ENCODE data around the gene SDCBP2.

Gene SDCBP2

DNA sequence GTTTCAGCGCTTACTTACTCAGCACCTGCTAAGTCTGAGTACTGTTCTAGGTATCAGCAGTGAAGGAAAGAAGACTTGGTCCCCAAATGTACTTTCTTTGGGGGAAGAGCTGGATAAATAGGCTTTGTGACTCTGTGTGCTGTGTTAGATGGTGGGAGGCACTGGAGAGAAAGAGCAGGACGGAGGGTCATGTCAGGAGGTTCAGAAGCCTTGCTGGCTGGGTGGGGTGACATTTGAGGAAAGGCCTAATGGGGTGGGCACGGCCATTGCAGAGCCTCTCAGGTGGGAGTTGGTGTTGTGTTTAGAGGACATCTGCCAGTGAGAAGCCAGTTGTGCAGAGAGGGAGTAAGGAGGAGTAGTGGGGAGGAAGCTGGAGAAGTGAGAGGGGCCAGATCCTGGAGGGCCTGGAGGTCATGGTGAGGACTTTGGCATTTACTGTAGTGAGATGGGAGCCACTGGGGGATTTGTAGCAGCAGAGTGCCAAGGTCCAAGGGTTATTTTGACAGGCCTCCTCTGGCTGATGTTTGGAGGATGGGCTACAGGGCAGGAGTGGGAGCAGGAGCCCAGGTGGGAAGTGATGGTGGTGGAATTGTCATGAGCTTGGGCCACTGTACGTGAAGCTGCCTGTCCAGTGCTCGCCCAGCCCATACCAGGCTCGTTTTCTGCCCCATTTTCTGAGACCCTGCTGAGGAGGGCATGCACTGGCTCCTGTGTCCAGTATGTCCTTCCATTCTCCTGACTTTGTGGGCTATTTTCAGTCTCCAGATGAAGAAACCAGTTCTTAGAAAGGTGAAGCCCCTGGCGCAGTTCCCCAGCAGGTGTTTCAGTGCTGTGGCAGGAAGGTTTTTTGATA is 886 bp downstream of the SDCBP2 start:
- DNase-seq, result no peak

DNA sequence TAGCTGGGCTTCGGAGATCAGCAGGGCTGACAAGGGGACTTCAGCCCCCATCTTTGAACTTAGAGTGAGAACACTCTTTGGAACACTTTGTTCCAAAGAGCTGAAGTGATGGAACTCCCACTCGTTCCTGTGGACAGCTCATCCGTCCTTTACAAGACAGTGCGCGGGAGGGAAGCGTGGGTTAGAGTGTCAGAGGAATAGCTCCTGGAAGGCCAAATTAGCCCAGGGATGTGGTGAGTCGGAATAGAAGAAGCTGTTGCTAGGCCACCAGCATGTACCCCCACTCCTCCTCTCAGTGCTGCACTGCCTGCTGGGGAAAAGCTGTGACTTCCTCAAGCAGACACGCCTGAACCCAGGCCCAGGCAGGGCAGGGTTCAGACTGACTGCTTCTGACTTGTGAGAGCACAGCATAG is 1.7 kb downstream of the SDCBP2 start:
- DNase-seq, result no peak

DNA sequence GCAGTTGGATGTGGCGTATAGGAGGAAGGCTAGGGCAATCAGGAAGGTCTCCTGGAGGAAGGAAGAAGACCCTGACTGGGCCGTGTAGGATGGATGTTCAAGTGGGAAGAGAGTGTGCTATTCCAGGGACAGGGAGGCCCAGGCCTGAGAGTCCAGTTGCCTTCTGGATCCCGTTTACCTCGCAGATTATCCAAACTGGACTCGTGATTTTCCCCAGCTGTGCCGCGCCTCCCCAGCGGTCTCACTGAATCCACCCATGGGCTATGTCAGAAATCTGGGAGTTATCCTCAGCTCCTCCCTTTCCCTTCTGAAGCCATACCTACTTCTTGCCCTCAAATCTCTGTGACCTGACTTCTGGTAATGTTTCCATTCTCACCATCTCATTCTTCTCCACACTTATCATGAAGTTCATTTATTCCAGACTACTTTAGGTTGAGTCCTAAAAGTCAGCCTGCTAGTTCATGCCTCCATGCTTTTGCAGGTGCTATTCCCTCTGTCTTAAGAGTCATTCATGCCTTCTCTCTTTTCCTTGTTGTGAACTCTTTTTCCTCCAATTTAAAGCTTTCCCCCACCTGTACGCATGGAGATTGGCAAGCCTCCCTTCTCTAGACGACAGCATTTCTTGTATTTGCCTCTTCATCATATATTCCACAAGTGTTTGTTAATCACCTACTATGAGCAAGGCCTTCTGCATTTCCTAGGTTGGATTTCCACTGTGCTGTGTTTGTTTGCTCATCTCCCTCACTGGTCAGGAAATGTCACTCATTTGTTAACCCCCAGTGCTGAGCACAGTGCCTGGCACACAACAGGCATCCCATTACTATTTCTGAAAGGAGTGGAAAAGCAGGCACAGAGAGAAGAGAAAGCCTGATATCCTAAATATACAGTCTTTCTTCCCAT is 2.7 kb downstream of the SDCBP2 start:
- DNase-seq, result no peak

DNA sequence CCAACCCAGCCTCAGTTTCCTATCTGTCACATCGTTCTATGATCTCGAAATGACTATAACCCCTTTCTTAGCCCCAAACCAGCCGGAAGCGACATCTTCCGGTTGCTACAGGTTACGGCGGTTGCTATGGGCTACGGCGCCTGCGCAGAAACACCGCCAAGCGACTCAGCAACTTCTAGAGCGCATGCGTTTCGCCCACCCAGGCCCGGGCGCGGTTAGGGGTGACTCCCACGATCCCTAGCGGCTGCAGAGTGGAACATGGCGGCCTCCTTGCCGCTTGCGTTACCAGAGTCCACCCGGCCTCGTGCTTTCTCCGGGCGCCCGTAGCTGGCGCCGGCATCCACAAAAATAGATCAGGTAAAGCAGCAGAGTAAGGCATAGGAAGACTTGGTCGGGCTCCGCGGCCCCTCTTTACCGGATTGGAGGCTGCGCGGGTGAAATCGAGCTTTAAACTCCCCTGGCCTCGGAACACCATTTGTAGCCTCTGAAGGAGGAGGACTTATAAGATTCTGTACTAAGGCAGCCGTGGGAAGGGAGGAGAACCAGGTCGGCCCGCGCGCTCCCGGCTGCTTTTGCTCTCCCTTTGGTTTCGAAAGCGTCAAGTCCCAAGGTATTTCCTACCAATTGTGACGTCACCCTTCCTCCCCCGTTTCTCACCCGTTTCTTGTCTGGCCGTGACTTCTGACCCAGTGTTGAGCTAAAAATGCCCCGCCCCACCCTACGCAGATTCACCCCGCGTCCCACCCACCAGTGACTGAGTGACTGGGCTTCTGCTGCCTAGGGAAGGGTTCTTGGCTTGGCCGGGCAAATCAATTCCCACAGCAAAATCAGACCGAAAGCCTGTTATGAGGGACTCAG is 3.5 kb downstream of the SDCBP2 start:
- DNase-seq, result peak; percentile 98

DNA sequence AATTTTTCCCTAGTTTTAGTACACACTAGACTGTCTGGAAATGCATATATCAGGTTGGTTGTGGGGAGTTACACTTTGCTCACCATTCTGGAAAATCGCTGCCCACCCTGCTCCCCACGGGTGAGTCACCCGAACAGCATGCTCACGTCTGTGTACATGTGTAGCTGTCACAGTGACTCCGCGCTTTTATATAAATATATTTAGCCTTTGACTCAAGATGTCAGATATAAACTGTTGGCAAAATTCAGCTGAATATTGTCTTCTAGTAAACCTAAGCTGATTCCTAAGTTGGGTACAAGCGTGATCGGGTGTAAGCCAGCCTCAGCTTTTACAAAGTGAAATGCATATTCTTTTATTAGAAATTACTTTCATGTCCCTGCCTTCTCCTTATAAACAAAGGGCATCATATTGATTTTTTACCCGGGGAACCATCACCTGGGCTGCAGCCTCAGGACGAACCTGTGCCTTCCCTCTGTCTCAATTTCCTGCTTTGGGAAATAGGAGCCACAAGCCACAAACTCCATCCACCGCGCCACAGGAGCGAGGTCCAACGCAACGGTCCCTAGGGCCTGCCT is 4.3 kb downstream of the SDCBP2 start:
- no peak for DNase-seq

DNA sequence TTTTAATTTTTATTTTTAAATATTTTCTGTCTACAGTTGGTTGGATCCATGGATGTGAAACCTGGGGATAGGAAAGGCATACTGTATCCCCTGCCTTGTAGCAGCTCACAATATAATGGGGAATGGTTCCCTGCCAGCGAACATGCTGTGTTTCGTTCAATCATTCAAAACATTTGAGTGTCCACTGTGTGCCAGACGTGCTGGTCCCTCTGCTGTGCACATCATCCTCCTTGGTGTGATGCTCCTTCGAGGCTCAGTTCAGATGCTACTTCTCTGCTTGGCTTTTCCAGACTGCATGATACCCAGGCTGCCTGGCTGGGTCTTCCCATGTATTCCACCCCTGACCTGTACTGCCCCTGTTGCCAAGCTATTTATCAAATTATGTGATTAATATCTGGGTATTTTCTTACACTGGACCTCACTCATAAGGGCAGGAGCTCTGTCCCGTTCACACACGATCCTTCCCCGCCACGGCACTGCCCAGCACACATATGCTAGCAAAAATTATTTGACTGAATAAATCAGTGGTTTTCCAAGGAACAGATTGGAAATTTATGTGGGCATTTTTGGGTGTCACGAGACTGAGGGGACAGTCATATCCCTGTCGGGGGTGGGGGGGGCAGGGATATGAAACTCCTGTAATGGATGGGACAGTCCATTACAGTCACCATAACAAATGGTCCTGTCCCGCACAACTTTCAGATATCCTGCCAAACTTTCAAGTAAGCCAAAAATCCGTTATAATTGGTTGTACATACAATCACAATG is 4.9 kb downstream of the SDCBP2 start:
- no peak for DNase-seq

DNA sequence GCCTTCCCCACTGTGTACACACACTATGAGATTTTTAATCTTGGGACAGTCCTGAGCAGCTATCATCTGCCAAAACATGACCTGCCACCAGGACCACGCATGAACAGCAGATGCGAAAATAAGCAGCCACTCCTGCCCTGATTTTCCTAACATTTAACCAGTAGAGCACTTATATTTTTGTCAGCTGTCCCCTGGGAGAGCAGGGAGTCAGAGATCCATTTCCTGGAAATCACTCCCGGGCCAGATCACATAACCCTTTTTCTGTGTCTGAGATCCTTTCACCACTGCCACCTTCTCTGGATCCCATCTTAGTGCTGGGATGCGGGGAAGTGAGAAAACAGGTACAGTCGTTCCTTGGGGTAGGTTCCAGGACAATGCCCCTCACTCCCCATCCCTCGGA is 5.7 kb downstream of the SDCBP2 start:
- no peak for DNase-seq

DNA sequence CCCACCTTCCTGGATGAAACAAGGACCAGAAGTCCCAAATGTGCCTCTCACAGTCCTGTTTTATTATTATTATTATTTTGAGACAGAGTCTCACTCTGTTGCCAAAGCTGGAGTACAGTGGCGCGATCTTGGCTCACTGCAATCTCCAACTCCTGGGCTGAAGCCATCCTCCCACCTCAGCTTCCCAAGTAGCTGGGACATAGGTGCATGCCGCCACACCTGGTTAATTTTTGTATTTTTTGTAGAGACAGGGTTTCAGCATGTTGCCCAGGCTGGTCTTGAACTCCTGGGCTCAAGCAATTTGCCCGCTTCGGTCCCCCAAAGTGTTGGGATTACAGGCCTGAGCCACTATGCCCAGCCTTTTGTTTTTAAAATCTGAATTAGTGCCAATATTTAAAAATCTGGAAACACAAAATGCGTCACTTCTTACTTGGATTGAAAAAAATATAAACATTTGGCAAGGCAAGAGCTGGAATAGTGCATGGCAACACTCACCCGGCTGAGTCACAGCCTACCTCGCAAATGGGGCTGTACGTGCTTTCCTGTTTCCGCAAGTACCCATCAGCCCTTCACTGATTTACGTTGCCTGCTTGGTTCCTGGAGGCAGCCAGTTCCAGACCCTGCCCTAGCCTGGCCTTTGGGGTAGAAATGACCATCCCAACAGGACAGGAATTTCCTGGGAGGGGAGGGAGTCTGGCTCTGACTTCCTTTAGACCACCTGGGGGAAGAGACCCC is 6.3 kb downstream of the SDCBP2 start:
- DNase-seq, result no peak

DNA sequence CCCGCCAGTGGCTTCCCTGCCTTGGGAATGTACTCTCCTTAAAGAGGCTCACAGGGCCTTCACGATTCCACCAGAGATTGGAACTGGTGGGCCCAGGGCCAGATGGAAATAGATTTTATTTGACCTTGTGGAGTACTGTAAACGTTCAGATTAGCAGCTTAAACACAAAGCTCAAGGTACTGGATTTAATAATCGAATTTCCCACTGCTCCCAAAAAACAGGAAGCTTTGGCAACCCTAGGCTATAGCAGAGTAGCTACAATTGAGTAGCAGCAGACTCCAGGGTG is 7.3 kb downstream of the SDCBP2 start:
- no peak for DNase-seq

DNA sequence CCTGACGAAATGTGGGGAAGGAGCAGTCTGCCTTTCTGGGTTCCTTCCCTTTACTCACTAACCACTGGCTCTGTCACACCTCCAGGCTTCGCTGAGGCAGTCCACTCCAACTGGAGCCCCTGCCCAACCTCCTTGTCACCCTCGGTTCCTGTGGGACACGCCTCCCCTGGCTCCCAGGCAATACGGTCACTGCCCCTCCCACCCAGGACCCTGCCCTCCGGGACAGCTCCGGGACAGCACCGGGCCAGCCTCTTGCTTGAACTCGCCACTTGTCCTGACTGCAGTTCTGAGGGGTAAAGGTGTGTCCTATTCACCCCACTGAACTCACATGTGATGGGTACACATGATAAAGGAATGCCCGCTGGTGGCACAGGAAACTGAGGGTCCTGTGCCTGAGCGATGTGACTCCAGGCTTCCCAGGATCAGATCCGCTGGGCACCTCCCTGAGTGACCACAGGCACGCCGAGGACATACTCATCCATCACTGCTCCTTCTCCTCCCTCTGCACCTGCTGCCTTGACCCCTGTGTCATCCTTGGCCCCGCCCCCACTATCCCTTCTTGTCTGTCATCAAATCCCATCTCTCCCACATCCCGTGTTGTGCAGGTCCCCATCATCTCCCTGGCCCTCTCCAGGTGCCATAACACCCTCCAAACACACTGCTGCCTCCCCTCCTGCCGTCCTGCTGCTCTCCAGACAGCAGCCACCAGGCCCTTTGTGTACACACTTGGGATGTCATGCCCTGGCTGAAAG is 7.9 kb downstream of the SDCBP2 start:
- no peak for DNase-seq

DNA sequence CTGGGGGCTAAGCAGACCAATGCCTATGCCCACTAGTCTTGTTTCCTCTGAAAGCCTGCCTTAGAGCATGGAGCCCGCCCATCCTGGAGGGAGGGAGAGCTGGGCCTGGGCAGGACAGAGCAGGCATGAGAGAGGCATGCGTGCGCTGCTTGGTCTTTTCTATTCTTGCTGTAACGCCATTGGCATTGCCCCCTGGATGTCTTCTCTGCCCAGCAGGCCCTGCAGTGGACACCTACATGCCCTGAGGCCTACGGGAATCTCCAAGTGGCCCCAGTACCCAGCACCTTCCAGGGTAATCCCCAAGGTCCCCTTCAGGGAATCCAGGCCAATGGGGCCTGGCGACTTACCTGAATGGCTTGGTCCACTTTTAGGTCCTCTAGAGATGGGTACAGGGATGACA is 8.9 kb downstream of the SDCBP2 start:
- no peak for DNase-seq

DNA sequence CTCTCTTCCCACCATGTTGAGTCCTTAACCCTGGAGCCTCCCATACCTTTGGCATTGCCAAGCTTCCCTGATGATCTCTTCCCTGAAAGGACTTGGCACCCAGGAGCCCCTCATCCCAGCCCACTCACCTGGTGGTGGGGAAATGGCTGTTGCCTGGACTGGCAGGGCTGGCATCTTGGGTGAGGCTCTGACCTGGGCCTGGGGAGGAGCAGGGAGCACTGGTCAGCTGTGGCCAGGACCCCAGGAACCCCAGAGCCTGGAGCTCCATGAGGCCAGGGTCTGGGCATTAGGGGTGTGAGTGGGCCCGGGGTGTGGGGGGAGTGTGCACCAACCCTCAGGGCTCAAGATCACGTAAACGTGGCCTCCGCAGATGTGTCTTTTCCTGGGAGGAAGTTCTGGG is 9.5 kb downstream of the SDCBP2 start:
- DNase-seq, result no peak

DNA sequence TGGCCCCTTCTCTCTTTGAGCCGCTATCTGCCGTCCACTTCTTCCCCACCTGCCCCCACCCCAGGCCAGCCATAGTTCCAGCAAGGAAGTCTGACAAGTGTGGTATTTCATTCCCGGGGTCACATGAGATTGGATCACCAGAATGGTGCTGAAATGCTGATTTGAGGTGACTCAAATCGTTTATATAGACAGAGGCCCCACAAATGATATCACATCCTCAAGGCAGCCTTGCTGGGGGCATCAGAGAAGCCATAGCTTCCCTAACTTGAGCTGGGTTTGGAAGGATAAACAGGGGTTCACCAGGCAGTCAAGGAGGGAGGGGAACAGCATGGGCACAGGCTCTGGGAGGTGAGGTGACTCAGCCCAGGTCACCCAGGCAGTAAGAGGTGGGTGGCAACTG is 9.9 kb downstream of the SDCBP2 start:
- no peak for DNase-seq

DNA sequence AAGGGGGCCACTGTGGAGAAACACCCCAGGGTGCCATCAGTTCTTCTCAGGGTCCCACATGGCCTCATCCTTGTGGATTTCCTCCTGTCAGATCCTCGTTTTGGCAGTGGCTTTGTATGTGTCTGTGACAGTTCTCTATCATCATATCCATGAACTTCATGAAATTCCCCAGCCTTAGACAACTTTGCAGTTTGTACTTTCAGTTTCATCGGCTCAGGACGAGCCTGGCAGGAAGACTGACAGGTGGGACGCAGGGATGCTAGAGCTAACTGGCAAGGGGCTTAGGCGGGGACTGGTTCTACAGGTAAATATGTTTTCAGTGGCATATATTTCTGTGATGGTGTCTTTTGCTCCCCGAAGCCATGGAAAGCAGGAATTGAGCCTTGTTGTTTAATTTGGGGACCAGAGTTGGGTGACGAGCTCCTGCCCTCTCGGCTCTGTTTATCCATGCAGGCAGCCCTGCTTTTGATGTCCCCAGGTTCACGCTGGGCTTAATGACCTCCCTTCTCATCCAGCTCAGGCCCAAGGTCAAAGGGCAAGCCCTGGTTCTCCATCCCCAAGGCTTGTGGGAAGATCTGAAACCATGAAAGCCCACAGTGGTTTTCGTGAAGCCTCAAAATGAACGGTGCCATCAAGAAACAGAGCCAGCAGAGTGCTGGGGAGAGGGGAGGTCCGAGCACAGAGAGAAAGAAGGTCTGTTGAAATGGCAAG is 11.2 kb downstream of the SDCBP2 start:
- no peak for DNase-seq

DNA sequence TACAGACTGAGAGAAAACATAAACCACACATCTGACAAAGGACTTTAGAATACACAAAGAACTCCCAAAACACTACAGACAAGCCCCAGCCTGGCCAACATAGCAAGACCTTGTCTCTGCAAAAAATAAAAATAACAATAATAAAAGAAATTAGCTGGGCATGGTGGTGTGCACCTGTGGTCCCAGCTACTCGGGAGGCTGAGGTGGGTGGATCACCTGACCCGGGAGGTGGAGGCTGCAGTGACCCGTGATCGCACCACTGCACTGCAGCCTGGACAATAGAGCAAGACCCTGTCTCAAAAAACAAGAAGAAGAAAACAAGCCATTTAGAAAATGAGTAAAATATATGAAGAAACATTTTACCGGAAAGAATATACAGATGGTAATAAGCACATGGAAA is 13.1 kb downstream of the SDCBP2 start:
- no peak for DNase-seq

DNA sequence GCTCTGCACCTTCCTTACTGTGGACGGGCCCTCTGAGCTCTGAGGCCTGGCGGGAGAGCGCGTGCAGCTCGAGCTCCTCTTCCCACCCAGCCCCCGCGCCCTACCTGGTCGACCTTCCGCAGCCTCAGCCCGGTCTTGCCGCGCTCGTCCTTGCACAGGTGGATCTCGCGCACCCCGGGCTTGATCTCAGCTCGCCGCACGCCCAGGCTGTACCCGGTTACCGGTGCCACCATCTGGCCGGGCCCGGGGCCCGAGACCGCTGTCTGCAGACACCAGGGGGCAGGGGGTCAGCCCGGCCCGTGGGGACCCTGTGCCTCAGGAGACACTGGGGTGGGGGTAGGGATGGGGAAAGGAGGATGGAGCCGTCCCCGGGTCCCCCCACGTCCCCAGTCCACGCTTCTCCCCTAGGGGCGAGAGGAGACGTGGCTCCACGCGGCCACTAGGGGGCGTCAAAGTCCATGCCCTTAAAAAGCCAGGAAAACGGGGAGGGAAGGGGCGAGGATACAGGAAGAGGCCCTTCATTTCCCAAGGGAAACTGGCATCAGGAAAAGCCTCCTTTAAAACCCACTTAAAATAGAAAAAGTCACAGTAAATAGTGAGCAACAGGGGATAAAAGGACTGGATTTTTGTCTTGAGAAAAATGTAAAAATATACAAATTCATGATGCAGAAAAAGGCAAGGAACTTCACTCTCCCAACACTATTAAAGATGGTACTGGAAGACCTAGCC is 15.5 kb downstream of the SDCBP2 start:
- DNase-seq, result peak; percentile 49

DNA sequence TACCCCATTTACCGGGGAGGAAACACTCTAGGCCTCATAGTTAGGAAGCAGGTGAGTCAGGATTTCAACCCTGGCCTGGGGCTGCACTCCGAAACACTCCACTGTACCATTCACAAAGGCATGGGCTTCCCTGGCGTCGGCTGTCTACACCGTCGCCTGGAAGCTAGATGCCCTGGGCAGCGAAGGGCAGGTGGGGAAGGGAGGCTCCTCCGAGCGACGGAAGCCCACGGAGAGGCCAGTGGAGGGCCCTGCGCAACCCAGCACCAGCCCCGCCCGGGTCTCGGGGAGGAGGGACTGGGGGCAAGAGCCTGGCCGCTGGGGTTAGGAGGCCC is 16.1 kb downstream of the SDCBP2 start:
- no peak for DNase-seq

DNA sequence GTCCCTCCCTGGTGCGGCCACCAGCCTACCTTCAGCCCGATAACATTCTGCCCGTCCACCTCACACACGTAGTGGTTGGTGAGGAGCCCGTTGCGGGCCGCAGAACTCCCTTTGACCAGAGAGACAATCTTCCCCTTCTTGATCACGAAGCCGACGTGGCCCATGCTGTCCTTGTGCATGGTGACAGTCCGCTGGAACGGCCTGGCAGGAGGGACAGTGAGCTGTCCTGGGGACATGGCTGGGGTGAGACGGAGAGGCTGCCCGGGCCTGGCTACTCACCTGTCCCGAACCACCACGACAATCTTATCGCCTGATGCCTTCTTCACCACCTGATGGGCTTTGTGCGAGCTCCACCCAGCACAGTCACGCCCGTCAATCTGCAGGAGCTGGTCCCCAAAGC is 16.6 kb downstream of the SDCBP2 start:
- DNase-seq, result no peak

DNA sequence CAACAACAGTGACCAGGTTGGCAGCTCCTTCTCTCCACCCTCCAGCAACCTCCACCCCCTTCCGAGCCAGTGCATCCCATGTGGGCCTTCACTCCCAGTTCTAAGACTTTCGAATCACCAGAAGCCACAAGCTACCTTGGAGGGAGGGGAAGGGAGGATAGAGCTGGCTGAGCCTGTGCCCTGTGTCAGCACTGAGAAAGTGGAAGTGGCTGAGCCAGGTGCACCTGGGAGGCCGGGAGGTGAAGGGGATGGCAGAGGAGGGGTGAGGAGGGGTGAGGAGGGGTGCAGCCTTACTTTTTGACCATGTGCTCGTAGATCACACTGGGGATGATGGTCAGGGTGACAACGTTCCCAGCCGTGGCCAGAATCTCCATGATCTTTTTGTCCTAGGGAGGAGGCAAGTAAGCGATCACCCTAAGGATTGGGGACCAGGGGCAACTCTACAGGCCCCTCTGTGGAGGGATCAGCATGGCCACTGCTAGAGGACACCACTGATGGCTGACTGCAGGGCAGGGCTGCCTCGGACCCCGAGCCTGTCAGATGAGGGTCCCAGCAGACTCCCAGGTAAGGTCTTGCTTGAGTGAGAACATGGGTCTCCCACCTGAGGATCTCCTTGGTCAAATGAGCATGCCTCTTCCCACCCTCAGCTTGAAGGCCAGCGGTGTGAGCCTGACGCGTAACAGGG is 18.3 kb downstream of the SDCBP2 start:
- no peak for DNase-seq

Data from central memory CD4-positive, alpha-beta T cell (primary cell).